HEK293 (cell line): ENCODE results near the gene C1orf185.

Source experiments
- CTCF ChIA-PET: fragments of 350-600 bp; formaldehyde crosslinking; extraction: SDS; loops from one replicate; lab custom pipeline; 2021; ENCODE audit warnings: antibody characterized with exemption; lab: Yijun Ruan, JAX
- POLR2A ChIA-PET: fragments of 300-600 bp; formaldehyde crosslinking; extraction: SDS; loops from one replicate; lab custom pipeline; 2020; ENCODE audit warnings: antibody characterized with exemption, inconsistent platforms; lab: Yijun Ruan, JAX
- H3K27ac ChIP-seq: fragments of 200-500 bp; sonication (Bioruptor generic); 2 replicates; pipeline ENCODE4 v1.5.1; 2014; ENCODE audit warnings: low read depth, low read length, control low read depth, inconsistent platforms; ENCODE audit errors: extremely low read depth
- H3K36me3 ChIP-seq, 2 experiments: fragments of 200-500 bp in 1 of 2; sonication (Bioruptor generic) in 1 of 2; 1 replicate in 1 of 2; 2 replicates in 1 of 2; pipeline ENCODE4 v1.5.1; 2014 to 2017; ENCODE audit warnings: inconsistent platforms in 2 of 2, low read length in 2 of 2; ENCODE audit not compliant: control insufficient read depth in 2 of 2, insufficient read depth in 1 of 2
- H3K4me1 ChIP-seq: fragments of 200-500 bp; sonication (Bioruptor generic); 2 replicates; pipeline ENCODE4 v1.5.1; 2014; ENCODE audit warnings: mild to moderate bottlenecking, low read length, inconsistent platforms; ENCODE audit not compliant: control insufficient read depth, insufficient read depth
- H3K4me3 ChIP-seq: 2 replicates; pipeline ENCODE4 v1.5.1; 2011; ENCODE audit warnings: low read depth, mild to moderate bottlenecking, control low read depth, low read length, moderate library complexity
- H3K9me3 ChIP-seq: fragments of 200-500 bp; sonication (Bioruptor generic); 2 replicates; pipeline ENCODE4 v1.5.1; 2014; ENCODE audit warnings: low read depth, low read length, inconsistent platforms; ENCODE audit not compliant: control insufficient read depth, insufficient read depth
- KLF10 ChIP-seq: fragments of 450-650 bp; IDR thresholded peaks from 2 replicates; pipeline ENCODE4 v1.5.1; 2018; ENCODE audit warnings: missing biosample characterization, mild to moderate bottlenecking, missing genetic modification characterization
- KLF9 ChIP-seq: fragments of 450-650 bp; formaldehyde crosslinking; IDR thresholded peaks from 2 replicates; pipeline ENCODE4 v1.5.1; 2016; ENCODE audit warnings: missing biosample characterization, missing genetic modification characterization, low read depth
- ZBTB7A ChIP-seq: fragments of 450-650 bp; formaldehyde crosslinking; IDR thresholded peaks from 2 replicates; pipeline ENCODE4 v1.5.1; 2016; ENCODE audit warnings: low read depth, missing biosample characterization, missing genetic modification characterization
- ZNF138 ChIP-seq: fragments of 450-650 bp; formaldehyde crosslinking; IDR thresholded peaks from 2 replicates; pipeline ENCODE4 v1.5.1; 2016; ENCODE audit warnings: missing biosample characterization, missing genetic modification characterization, borderline replicate concordance
- ZNF2 ChIP-seq: fragments of 450-650 bp; formaldehyde crosslinking; IDR thresholded peaks from 2 replicates; pipeline ENCODE4 v1.5.1; 2016; ENCODE audit warnings: missing biosample characterization, missing genetic modification characterization
- ZNF311 ChIP-seq: fragments of 450-650 bp; formaldehyde crosslinking; IDR thresholded peaks from 2 replicates; pipeline ENCODE4 v1.5.1; 2017; ENCODE audit warnings: missing biosample characterization, missing genetic modification characterization, borderline replicate concordance
- ZNF366 ChIP-seq: fragments of 450-650 bp; formaldehyde crosslinking; conservative IDR thresholded peaks from 2 replicates; pipeline ENCODE4 v1.5.1; 2016; ENCODE audit warnings: missing biosample characterization, missing genetic modification characterization
- ZNF654 ChIP-seq: fragments of 450-650 bp; formaldehyde crosslinking; IDR thresholded peaks from 2 replicates; pipeline ENCODE4 v1.5.1; 2016; ENCODE audit warnings: low read depth, missing biosample characterization, missing genetic modification characterization
- ZNF830 ChIP-seq: fragments of 450-650 bp; IDR thresholded peaks from 2 replicates; pipeline ENCODE4 v1.5.0; 2018; ENCODE audit warnings: missing biosample characterization, missing genetic modification characterization, low read depth, mild to moderate bottlenecking, moderate library complexity
- TF ChIP-seq, protein P1 (sequence below): fragments of 450-650 bp; formaldehyde crosslinking; IDR thresholded peaks from 2 replicates; pipeline ENCODE4 v1.5.1; 2016; ENCODE audit warnings: missing biosample characterization, missing genetic modification characterization
- TF ChIP-seq, protein P2 (sequence below): fragments of 450-650 bp; formaldehyde crosslinking; IDR thresholded peaks from 2 replicates; pipeline ENCODE4 v1.5.1; 2016; ENCODE audit warnings: missing biosample characterization, missing genetic modification characterization, low read depth
- TF ChIP-seq, protein P3 (sequence below): fragments of 450-650 bp; formaldehyde crosslinking; IDR thresholded peaks from 2 replicates; pipeline ENCODE4 v1.5.1; 2016; ENCODE audit warnings: missing biosample characterization, missing genetic modification characterization, low read depth
- TF ChIP-seq, protein P4 (sequence below): fragments of 450-650 bp; IDR thresholded peaks from 2 replicates; pipeline ENCODE4 v1.5.1; 2018; ENCODE audit warnings: missing biosample characterization, mild to moderate bottlenecking, missing genetic modification characterization

Gene C1orf185

DNA sequence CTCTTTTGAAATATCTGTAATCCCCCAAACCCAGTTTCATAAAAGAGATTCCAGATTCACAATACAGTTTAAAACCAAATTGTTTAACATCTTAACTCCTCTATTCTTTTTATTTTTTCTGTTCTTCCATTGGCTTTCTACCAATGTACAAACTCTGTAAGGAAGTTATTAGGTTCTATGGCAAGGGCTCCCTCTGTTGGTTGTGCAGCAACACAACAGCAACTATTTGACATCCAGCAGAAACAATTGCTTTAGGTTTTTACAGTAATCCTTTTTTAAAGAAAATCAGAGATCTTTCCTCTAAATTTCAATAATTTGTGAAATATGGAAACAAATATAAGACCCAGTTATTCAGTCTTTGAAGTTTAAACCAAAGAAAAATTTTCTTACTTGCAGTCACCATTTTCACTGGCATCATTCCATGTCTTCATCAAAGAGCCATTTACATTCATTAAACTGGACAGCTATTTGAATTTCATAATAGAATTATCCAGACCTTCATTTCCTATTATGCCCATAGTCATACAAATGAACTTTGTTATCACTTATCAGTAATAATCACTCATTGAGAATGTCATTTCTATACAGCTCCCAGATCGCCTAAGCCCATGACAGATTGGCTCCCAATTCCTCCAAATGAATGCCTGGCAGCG lies 87.5 kb downstream of the C1orf185 start:
- Histone ChIP-seq H3K9me3 (no peaks in the 10 kb centered on the region), H3K4me3 (no peak overlapping the region), H3K36me3 (no peaks in the 10 kb centered on the region), H3K4me1 (no peaks in the 10 kb centered on the region), H3K27ac (no peak overlapping the region)
- ChIA-PET CTCF (interaction anchor here (0.6 to 6.5 kb wide), 46 partner anchors 10 to 821 kb away, joined by 3 to 58 read pairs (median 4); no protein-coding TSS in a partner anchor), POLR2A (interaction anchor here (0.6 to 1.0 kb wide), 2 partner anchors 118 to 221 kb away, joined by 3 to 4 read pairs; no protein-coding TSS in a partner anchor)
- TF ChIP-seq KLF10 (tag by site-specific recombination) (0 out of 2 replicates have a peak, but pooled peaks have one; percentile 19), ZNF654 (tag by site-specific recombination) (peak; percentile 86), ZNF2 (tag by site-specific recombination) (0 out of 2 replicates have a peak, but pooled peaks have one; percentile 50), ZBTB7A (tag by site-specific recombination) (no peak), KLF9 (tag by site-specific recombination) (no peak), ZNF366 (tag by site-specific recombination) (0 out of 2 replicates have a peak, but pooled peaks have one; percentile 45)
- TF ChIP-seq, protein P1, sequence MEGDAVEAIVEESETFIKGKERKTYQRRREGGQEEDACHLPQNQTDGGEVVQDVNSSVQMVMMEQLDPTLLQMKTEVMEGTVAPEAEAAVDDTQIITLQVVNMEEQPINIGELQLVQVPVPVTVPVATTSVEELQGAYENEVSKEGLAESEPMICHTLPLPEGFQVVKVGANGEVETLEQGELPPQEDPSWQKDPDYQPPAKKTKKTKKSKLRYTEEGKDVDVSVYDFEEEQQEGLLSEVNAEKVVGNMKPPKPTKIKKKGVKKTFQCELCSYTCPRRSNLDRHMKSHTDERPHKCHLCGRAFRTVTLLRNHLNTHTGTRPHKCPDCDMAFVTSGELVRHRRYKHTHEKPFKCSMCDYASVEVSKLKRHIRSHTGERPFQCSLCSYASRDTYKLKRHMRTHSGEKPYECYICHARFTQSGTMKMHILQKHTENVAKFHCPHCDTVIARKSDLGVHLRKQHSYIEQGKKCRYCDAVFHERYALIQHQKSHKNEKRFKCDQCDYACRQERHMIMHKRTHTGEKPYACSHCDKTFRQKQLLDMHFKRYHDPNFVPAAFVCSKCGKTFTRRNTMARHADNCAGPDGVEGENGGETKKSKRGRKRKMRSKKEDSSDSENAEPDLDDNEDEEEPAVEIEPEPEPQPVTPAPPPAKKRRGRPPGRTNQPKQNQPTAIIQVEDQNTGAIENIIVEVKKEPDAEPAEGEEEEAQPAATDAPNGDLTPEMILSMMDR = peak; percentile 18; the same call in 1 of the 2 replicates

DNA sequence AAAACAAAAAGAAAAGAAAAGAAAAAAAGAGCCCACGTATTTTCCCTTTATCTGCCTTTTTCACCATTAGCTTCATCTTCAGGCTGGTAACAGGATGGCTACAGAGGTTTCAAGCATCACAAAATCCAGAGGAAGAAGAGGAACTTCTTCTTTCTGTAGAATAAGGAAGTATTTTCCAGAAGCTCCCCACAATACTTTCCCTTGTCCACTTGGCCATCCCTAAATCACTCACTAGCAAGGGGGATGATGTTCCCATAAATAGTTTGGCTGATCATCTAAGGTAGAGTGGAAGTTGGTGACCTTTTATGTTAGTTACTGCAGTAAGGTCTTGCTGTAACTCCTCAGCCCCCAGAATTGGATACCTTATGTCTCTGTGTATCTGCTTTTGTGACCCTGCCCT lies 88.9 kb downstream of the C1orf185 start:
- ChIA-PET POLR2A (no interaction called here), CTCF (interaction anchor here (0.6 to 6.5 kb wide), 23 partner anchors 8 to 842 kb away, joined by 3 to 58 read pairs (median 4); no protein-coding TSS in a partner anchor)
- no peaks in the 10 kb centered on the region for H3K4me1 ChIP-seq
- H3K27ac ChIP-seq = no peak overlapping the region
- no peak overlapping the region for H3K4me3 ChIP-seq
- no peaks in the 10 kb centered on the region for H3K9me3 ChIP-seq
- H3K36me3 ChIP-seq = no peaks in the 10 kb centered on the region
- TF ChIP-seq, protein P2, sequence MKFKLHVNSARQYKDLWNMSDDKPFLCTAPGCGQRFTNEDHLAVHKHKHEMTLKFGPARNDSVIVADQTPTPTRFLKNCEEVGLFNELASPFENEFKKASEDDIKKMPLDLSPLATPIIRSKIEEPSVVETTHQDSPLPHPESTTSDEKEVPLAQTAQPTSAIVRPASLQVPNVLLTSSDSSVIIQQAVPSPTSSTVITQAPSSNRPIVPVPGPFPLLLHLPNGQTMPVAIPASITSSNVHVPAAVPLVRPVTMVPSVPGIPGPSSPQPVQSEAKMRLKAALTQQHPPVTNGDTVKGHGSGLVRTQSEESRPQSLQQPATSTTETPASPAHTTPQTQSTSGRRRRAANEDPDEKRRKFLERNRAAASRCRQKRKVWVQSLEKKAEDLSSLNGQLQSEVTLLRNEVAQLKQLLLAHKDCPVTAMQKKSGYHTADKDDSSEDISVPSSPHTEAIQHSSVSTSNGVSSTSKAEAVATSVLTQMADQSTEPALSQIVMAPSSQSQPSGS (tag by site-specific recombination) = no peak
- TF ChIP-seq KLF10 (tag by site-specific recombination) (no peak), ZNF830 (tag by site-specific recombination) (no peak), ZNF138 (tag by site-specific recombination) (no peak), KLF9 (tag by site-specific recombination) (no peak), ZNF311 (tag by site-specific recombination) (no peak)
- TF ChIP-seq, protein P3, sequence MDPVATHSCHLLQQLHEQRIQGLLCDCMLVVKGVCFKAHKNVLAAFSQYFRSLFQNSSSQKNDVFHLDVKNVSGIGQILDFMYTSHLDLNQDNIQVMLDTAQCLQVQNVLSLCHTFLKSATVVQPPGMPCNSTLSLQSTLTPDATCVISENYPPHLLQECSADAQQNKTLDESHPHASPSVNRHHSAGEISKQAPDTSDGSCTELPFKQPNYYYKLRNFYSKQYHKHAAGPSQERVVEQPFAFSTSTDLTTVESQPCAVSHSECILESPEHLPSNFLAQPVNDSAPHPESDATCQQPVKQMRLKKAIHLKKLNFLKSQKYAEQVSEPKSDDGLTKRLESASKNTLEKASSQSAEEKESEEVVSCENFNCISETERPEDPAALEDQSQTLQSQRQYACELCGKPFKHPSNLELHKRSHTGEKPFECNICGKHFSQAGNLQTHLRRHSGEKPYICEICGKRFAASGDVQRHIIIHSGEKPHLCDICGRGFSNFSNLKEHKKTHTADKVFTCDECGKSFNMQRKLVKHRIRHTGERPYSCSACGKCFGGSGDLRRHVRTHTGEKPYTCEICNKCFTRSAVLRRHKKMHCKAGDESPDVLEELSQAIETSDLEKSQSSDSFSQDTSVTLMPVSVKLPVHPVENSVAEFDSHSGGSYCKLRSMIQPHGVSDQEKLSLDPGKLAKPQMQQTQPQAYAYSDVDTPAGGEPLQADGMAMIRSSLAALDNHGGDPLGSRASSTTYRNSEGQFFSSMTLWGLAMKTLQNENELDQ = no peak
- TF ChIP-seq, protein P4, sequence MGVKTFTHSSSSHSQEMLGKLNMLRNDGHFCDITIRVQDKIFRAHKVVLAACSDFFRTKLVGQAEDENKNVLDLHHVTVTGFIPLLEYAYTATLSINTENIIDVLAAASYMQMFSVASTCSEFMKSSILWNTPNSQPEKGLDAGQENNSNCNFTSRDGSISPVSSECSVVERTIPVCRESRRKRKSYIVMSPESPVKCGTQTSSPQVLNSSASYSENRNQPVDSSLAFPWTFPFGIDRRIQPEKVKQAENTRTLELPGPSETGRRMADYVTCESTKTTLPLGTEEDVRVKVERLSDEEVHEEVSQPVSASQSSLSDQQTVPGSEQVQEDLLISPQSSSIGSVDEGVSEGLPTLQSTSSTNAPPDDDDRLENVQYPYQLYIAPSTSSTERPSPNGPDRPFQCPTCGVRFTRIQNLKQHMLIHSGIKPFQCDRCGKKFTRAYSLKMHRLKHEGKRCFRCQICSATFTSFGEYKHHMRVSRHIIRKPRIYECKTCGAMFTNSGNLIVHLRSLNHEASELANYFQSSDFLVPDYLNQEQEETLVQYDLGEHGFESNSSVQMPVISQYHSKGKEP (tag by site-specific recombination) = no peak
